K562 (cell line): ENCODE results near the gene MADD. TPM values are rescaled to one million over a fixed set of nuclear protein-coding genes. Genes with fewer than 3 reads are reported as not detected.

Experiments
- FOXM1 ChIP-seq, 2 experiments: fragments of 450-650 bp in 1 of 2; sonication (generic) in 1 of 2; formaldehyde crosslinking in 1 of 2; IDR thresholded peaks; 2 replicates each; pipeline versions ENCODE4 v1.6.1 to v1.9.0; 2017 to 2022; ENCODE audit warnings: low read depth in 2 of 2, mild to moderate bottlenecking in 2 of 2, missing genetic modification reagents in 1 of 2, moderate library complexity in 1 of 2
- GABPA ChIP-seq: fragments of 200-800 bp; sonication (Bioruptor generic); conservative IDR thresholded peaks from 2 replicates; pipeline ENCODE4 v1.6.1; 2016; ENCODE audit warnings: low read depth, missing genetic modification characterization, missing compliant biosample characterization
- HDAC2 ChIP-seq: fragments of 450-650 bp; IDR thresholded peaks from 2 replicates; pipeline ENCODE4 v1.6.1; 2016; ENCODE audit warnings: mild to moderate bottlenecking
- MTA1 ChIP-seq: fragments of 450-650 bp; IDR thresholded peaks from 2 replicates; pipeline ENCODE4 v1.6.1; 2017; ENCODE audit warnings: borderline replicate concordance
- MTA2 ChIP-seq: fragments of 450-650 bp; IDR thresholded peaks from 2 replicates; pipeline ENCODE4 v1.6.1; 2016; ENCODE audit warnings: low read depth
- MTA3 ChIP-seq: fragments of 450-650 bp; formaldehyde crosslinking; IDR thresholded peaks from 2 replicates; pipeline ENCODE4 v1.6.1; 2017; ENCODE audit warnings: mild to moderate bottlenecking, borderline replicate concordance
- NFE2L1 ChIP-seq: fragments of 450-650 bp; IDR thresholded peaks from 2 replicates; pipeline ENCODE4 v1.6.1; 2016; ENCODE audit warnings: missing genetic modification characterization, low read depth, mild to moderate bottlenecking, missing compliant biosample characterization, moderate library complexity, borderline replicate concordance
- NFIC ChIP-seq: fragments of 450-650 bp; IDR thresholded peaks from 2 replicates; pipeline ENCODE4 v1.6.1; 2017; ENCODE audit warnings: mild to moderate bottlenecking, inconsistent platforms
- PCBP1 ChIP-seq: fragments of 200-400 bp; formaldehyde crosslinking; IDR thresholded peaks from 2 replicates; pipeline ENCODE4 v1.6.1; 2018; ENCODE audit warnings: mild to moderate bottlenecking, low read depth, low read length; ENCODE audit not compliant: poor library complexity, severe bottlenecking
- RAD21 ChIP-seq, 2 experiments: fragments of 250-450 bp in 1 of 2; fragments of 450-650 bp in 1 of 2; sonication (Bioruptor Pico) in 1 of 2; formaldehyde crosslinking in 1 of 2; IDR thresholded peaks in 1 of 2; conservative IDR thresholded peaks in 1 of 2; 2 replicates each; pipeline versions ENCODE4 v1.4.0 to v1.8.0; 2020 to 2022; ENCODE audit warnings: mild to moderate bottlenecking in 2 of 2, moderate library complexity in 1 of 2
- RBFOX2 ChIP-seq: fragments of 200-400 bp; formaldehyde crosslinking; IDR thresholded peaks from 2 replicates; pipeline ENCODE4 v1.6.1; 2017; ENCODE audit warnings: low read depth, mild to moderate bottlenecking, low read length, moderate library complexity
- SMARCC2 ChIP-seq: fragments of 450-650 bp; IDR thresholded peaks from 2 replicates; pipeline ENCODE4 v1.6.1; 2017; ENCODE audit warnings: antibody characterized with exemption, moderate library complexity, mild to moderate bottlenecking, low read depth
- SPI1 ChIP-seq: IDR thresholded peaks from 2 replicates; pipeline ENCODE4 v1.6.1; 2011; ENCODE audit warnings: low read depth, low read length, control low read depth, borderline replicate concordance
- TBL1XR1 ChIP-seq, 2 experiments: IDR thresholded peaks; 2 replicates each; pipeline ENCODE4 v1.6.1; 2012; ENCODE audit warnings: improper control_type of control experiment in 2 of 2, low read length in 2 of 2, mild to moderate bottlenecking in 1 of 2
- TCF3 ChIP-seq: sonication (generic); formaldehyde crosslinking; IDR thresholded peaks from 2 replicates; pipeline ENCODE4 v1.4.0; 2020; ENCODE audit warnings: mild to moderate bottlenecking, missing genetic modification reagents
- TRIM24 ChIP-seq, 2 experiments: fragments of 450-650 bp; IDR thresholded peaks; 2 replicates each; pipeline ENCODE4 v1.6.1; 2016
- YBX1 ChIP-seq: fragments of 450-650 bp; IDR thresholded peaks from 2 replicates; pipeline ENCODE4 v1.7.1; 2016; ENCODE audit warnings: mild to moderate bottlenecking
- ZBTB2 ChIP-seq: fragments of 450-650 bp; IDR thresholded peaks from 2 replicates; pipeline ENCODE4 v1.6.1; 2016; ENCODE audit warnings: antibody characterized with exemption
- ZNF175 ChIP-seq: fragments of 200-800 bp; sonication (Bioruptor generic); IDR thresholded peaks from 2 replicates; pipeline ENCODE4 v1.6.1; 2016; ENCODE audit warnings: low read depth, mild to moderate bottlenecking, missing genetic modification characterization, missing compliant biosample characterization
- ZNF316 ChIP-seq: fragments of 450-650 bp; IDR thresholded peaks from 2 replicates; pipeline ENCODE4 v1.6.1; 2016
- ZNF644 ChIP-seq: fragments of 200-800 bp; sonication (Bioruptor generic); IDR thresholded peaks from 2 replicates; pipeline ENCODE4 v1.6.1; 2016; ENCODE audit warnings: low read depth, missing genetic modification characterization, missing compliant biosample characterization
- polyA plus RNA-seq, 8 experiments: library from polyadenylated mRNA; depleted of rRNA in 4 of 8; stranded (reverse) in 5 of 8; unstranded in 3 of 8; fragments of >200 nt; fragmentation: Nextera tagmentation in 2 of 8; fragmentation: Illumina TruSeq in 1 of 8; extraction: Ambion mirVana in 2 of 8; extraction: Trizol in 1 of 8; gene quantifications; 2 replicates each; pipeline versions ENCODE4 v1.2.1 to v1.2.3, GENCODE V29; 2011 to 2014; ENCODE audit warnings: inconsistent platforms in 1 of 8, missing spikeins in 1 of 8
- total RNA-seq, 7 experiments: library from RNA; depleted of rRNA in 6 of 7; stranded (reverse); fragments of >200 nt in 6 of 7; fragmentation: Illumina TruSeq in 2 of 7; extraction: Trizol in 2 of 7; gene quantifications; 2 replicates each; pipeline versions ENCODE4 v1.2.1 to v1.2.3, GENCODE V29; 2011 to 2021; ENCODE audit warnings: low replicate concordance in 1 of 7
- TF ChIP-seq, protein P1 (sequence below): sonication (generic); formaldehyde crosslinking; IDR thresholded peaks from 2 replicates; pipeline ENCODE4 v1.8.0; 2022; ENCODE audit warnings: missing genetic modification reagents, mild to moderate bottlenecking, moderate library complexity, borderline replicate concordance

MADD gene
- total and polyA plus RNA-seq, 9 of the 15 experiments (the other 6 are each of a cell fraction or from before 2014, with no cell fraction given) = 0.68 to 57.6 (median 33.6) TPM

DNA sequence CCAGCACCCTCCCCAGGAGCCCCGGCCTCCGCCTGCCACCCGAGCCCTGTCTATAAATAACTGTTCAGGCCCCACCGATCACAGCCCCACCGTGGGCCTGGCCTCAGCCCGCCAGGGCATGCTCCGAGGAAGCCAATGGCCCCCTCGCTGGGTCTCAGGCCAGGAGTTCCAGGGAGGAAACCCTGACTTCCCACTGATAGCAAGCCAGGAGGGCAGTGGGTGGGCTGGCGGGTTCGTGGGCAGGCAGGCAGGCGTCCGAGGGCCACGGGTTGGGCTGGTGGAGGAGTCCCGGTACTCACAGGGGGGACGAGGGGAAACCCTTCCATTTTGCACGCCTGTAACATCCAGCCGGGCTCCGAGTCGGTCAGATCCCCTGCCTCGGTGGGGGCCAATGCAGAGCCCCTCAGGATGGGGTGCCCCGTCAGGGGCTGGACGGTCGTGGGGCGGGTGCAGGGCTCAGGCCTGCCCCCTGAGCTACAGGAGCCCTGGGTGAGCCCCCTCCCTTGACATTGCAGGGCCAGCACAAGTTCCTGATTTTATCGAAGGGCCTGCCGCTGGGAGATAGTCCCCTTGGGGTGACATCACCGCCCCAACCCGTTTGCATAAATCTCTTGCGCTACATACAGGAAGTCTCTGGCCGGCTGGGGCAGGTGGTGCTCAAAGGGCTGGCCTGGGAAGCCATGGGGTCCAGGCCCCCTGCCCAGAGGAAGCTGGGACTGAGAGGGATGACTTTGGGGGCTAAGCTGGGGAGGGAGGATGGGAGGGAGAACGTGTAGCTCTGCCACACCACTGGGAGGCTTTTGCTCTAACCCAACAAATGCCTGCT is 108.3 kb downstream of the MADD start, which contains the start of gene SPI1 (continued):
- TF ChIP-seq YBX1 (no peak), ZNF644 (tag) (peak; percentile 53; the same call in 1 of the 2 replicates), MTA3 (peak; percentile 77; the same call in 1 of the 2 replicates), MTA1 (peak; percentile 62; the same call in 1 of the 2 replicates), ZBTB2 (peak; percentile 16; the same call in 1 of the 2 replicates), SMARCC2 (peak; percentile 88), SPI1 (peak; percentile 74), ZNF316 (no peak), RBFOX2 (peak; percentile 87), RAD21 (CRISPR knock-in tag; conservative IDR thresholded peaks at IDR 0.05 in 1 of 2, IDR thresholded peaks at IDR 0.05 in 1 of 2) (0 out of 4 replicates have a peak, but pooled peaks of 1 of the 2 experiments have one; percentile 14), GABPA (tag) (peak; percentile 66), TCF3 (peak; percentile 96), HDAC2 (peak; percentile 71; the same call in 1 of the 2 replicates), TRIM24 (IDR thresholded peaks at IDR 0.05) (peak; percentile 8 to 56; a peak in 1 of 4 replicates), FOXM1 (IDR thresholded peaks at IDR 0.05; ENCODE audit: low read depth) (peak; percentile 64; the same call in 1 of the 2 replicates), FOXM1 (CRISPR knock-in tag; IDR thresholded peaks at IDR 0.05; ENCODE audit: low read depth) (no peak), PCBP1 (peak; percentile 60), ZNF175 (CRISPR knock-in tag) (peak; percentile 78; the same call in 1 of the 2 replicates), NFIC (peak; percentile 59), TBL1XR1 (IDR thresholded peaks at IDR 0.05; ENCODE audit: low read length in 2 of 2) (peak in 1 of 2 experiments; percentile 79; a peak in 2 of 4 replicates), NFE2L1 (tag) (no peak), MTA2 (peak; percentile 88)
- TF ChIP-seq, protein P1, sequence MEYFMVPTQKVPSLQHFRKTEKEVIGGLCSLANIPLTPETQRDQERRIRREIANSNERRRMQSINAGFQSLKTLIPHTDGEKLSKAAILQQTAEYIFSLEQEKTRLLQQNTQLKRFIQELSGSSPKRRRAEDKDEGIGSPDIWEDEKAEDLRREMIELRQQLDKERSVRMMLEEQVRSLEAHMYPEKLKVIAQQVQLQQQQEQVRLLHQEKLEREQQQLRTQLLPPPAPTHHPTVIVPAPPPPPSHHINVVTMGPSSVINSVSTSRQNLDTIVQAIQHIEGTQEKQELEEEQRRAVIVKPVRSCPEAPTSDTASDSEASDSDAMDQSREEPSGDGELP (CRISPR knock-in tag) = peak; percentile 83
